ENCODE data around the gene SPTLC1. TPM values are rescaled to one million over a fixed set of nuclear protein-coding genes. Genes with fewer than 3 reads are reported as not detected.

The SPTLC1 gene
- total and polyA plus RNA-seq, 10 of the 15 experiments (the other 5 are each of a cell fraction or from before 2014, with no cell fraction given), result 38.0 to 68.7 (median 52.8) TPM

DNA sequence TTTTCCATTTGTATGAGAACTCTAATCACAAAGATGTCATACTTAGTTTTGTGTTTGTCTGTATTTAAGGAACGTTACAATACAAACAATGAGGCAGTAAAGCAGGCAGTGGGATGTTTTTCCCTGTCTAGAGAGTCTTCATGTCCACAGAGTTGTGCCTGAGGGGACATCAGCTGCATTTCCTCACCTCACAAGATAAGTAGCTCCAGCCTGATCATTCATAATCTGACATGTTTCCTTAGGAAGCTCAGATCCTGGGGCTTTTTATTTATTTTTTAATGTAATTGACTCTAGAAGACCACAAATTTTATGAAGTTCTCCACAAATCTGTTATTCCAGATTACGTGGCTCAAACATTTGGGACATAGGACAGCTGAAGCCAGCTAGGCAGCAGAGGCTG lies 78.5 kb downstream of the SPTLC1 start:
- no peaks in the 10 kb centered on the region for H3K79me2 ChIP-seq (ENCODE audit: control insufficient read depth, insufficient read depth, low read length)
- no peak overlapping the region for H3K9ac ChIP-seq (ENCODE audit: control insufficient read depth, insufficient read depth, low read length)
- DNase-seq (ENCODE audit: low read depth, low spot score) (no peak), ATAC-seq (no peak), FAIRE-seq (no peak)
- H3K9me3 ChIP-seq (replicated peaks; ENCODE audit: control insufficient read depth, insufficient read depth, low read length), result no peaks in the 10 kb centered on the region; the same call in 2 of the 3 replicates
- RAD21 ChIA-PET (ENCODE audit: unreplicated experiment), result no interaction called here
- in situ Hi-C loops (cut with MboI), result no loop called here
- SMC1A ChIA-PET (ENCODE audit: uncharacterized antibody, unreplicated experiment), result no interaction called here
- H3K27ac ChIP-seq (ENCODE audit: control insufficient read depth, insufficient read depth), result no peak overlapping the region
- no peak overlapping the region for H3K4me3 ChIP-seq
- no peak for TF ChIP-seq SP1 (IDR thresholded peaks at IDR 0.05; ENCODE audit: low read depth, low read length)
- TF ChIP-seq CBX5 (IDR thresholded peaks at IDR 0.05; ENCODE audit: low read depth), result no peak
- no peak for TF ChIP-seq REST (IDR thresholded peaks at IDR 0.05; ENCODE audit: low read depth, low read length)
- TF ChIP-seq ZBED1 (IDR thresholded peaks at IDR 0.05; ENCODE audit: borderline replicate concordance), result no peak
- no peak for TF ChIP-seq EGR1 (IDR thresholded peaks at IDR 0.05; ENCODE audit: borderline replicate concordance in 1 of 2, low read depth in 2 of 2, low read length in 2 of 2)
- TF ChIP-seq STAT1 (conservative IDR thresholded peaks at IDR 0.05), result no peak
- no peak for TF ChIP-seq KLF5 (IDR thresholded peaks at IDR 0.05; ENCODE audit: partially characterized antibody)
- no peak for TF ChIP-seq GABPA (IDR thresholded peaks at IDR 0.05; ENCODE audit: low read depth)
- no peak for TF ChIP-seq EED (IDR thresholded peaks at IDR 0.05; ENCODE audit: low read depth)
- TF ChIP-seq ETV6 (conservative IDR thresholded peaks at IDR 0.05 in 1 of 2, IDR thresholded peaks at IDR 0.05 in 1 of 2; ENCODE audit: borderline replicate concordance in 1 of 2, low read depth in 1 of 2), result no peak
- CTCF ChIA-PET, result no interaction called here
- 96% methylated on average over 2 of the region's 2 CpGs for WGBS (ENCODE audit: insufficient coverage, insufficient replicate concordance, low lambda C conversion rate, missing lambda C conversion rate)
- H3K36me3 ChIP-seq (ENCODE audit: control insufficient read depth in 2 of 2, insufficient read depth in 2 of 2, low read length in 1 of 2), result peaks cover 10 to 30% of the 10 kb centered on the region in 2 experiments
- intact Hi-C loops (cut with micrococcal nuclease; ENCODE audit: unreplicated experiment), result no loop called here
- POLR2A ChIA-PET, result no interaction called here
- H3K4me2 ChIP-seq (ENCODE audit: control insufficient read depth, insufficient read depth), result no peak overlapping the region
- no TSS peak for BruUV-seq (replicated peaks)
- no peaks in the 10 kb centered on the region for H3K27me3 ChIP-seq (replicated peaks in 1 of 2; ENCODE audit: control insufficient read depth in 2 of 2, insufficient read depth in 2 of 2, low read length in 1 of 2)
- H2AFZ ChIP-seq (ENCODE audit: control insufficient read depth, low read depth, low read length), result no peak overlapping the region
- no peaks in the 10 kb centered on the region for H3K4me1 ChIP-seq (ENCODE audit: control insufficient read depth, insufficient read depth, low read length)
- no peaks in the 10 kb centered on the region for H4K20me1 ChIP-seq (ENCODE audit: control insufficient read depth, insufficient read depth)

Measured in GM12878 (cell line).